ENCODE measurements around the gene SMYD1.

DNA sequence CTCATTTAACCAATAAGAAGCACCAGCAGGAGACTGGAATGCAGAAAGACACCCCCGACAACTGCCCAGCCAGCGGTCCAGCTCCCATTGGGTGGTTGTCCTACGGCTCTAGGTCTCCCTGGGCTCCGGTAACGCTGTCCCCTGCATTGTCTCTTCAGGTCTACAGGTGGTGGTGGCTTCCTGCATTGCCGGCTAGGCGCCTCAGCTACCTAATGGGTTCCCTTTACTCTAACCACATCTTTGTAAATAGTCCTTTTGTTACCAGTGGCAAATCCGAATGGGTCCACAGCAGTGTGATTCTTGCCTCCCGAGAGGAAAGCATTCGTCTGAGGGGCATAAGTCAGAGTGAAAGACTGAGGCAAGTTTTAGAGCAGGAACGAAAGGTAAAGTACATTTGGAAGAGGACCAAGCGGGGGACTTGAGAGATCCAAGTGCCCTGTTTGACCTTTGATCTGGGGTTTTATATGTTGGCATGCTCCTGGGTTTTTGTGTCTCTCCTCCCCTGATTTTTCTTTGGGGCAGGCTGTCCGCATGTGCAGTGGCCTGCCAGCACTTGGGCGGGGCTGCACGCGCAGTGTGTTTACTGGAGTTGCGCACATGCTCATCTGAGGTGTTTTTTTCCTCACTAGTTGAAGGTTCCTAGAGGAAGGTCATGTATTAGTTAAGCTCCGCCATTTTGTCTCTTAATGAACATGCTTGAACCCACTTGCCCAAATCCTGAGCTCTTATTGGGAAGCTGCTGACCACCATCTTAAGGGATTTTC lies 49.2 kb downstream of the SMYD1 start:
- TF ChIP-seq CEBPB (IDR thresholded peaks at IDR 0.05) (no peak), EP300 (IDR thresholded peaks at IDR 0.05; ENCODE audit: borderline replicate concordance) (no peak), TAF1 (IDR thresholded peaks at IDR 0.05; ENCODE audit: low read depth) (no peak), FOXM1 (IDR thresholded peaks at IDR 0.05; ENCODE audit: borderline replicate concordance, low read depth) (no peak), CREB1 (IDR thresholded peaks at IDR 0.05; ENCODE audit: low read depth) (no peak), TEAD4 (IDR thresholded peaks at IDR 0.05) (no peak), RAD21 (IDR thresholded peaks at IDR 0.05; ENCODE audit: low read depth) (no peak), NFIC (IDR thresholded peaks at IDR 0.05) (no peak)
- TF ChIP-seq, protein P1, sequence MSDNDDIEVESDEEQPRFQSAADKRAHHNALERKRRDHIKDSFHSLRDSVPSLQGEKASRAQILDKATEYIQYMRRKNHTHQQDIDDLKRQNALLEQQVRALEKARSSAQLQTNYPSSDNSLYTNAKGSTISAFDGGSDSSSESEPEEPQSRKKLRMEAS (IDR thresholded peaks at IDR 0.05) = no peak
- TF ChIP-seq, protein P2, sequence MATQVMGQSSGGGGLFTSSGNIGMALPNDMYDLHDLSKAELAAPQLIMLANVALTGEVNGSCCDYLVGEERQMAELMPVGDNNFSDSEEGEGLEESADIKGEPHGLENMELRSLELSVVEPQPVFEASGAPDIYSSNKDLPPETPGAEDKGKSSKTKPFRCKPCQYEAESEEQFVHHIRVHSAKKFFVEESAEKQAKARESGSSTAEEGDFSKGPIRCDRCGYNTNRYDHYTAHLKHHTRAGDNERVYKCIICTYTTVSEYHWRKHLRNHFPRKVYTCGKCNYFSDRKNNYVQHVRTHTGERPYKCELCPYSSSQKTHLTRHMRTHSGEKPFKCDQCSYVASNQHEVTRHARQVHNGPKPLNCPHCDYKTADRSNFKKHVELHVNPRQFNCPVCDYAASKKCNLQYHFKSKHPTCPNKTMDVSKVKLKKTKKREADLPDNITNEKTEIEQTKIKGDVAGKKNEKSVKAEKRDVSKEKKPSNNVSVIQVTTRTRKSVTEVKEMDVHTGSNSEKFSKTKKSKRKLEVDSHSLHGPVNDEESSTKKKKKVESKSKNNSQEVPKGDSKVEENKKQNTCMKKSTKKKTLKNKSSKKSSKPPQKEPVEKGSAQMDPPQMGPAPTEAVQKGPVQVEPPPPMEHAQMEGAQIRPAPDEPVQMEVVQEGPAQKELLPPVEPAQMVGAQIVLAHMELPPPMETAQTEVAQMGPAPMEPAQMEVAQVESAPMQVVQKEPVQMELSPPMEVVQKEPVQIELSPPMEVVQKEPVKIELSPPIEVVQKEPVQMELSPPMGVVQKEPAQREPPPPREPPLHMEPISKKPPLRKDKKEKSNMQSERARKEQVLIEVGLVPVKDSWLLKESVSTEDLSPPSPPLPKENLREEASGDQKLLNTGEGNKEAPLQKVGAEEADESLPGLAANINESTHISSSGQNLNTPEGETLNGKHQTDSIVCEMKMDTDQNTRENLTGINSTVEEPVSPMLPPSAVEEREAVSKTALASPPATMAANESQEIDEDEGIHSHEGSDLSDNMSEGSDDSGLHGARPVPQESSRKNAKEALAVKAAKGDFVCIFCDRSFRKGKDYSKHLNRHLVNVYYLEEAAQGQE (IDR thresholded peaks at IDR 0.05; ENCODE audit: low read depth) = no peak
- TF ChIP-seq, protein P3, sequence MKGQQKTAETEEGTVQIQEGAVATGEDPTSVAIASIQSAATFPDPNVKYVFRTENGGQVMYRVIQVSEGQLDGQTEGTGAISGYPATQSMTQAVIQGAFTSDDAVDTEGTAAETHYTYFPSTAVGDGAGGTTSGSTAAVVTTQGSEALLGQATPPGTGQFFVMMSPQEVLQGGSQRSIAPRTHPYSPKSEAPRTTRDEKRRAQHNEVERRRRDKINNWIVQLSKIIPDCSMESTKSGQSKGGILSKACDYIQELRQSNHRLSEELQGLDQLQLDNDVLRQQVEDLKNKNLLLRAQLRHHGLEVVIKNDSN (IDR thresholded peaks at IDR 0.05) = no peak
